Endothelial cell of umbilical vein (primary cell): ENCODE measurements around the gene HBEGF. TPM values are rescaled to one million over a fixed set of nuclear protein-coding genes. Genes with fewer than 3 reads are reported as not detected.

Source experiments
- BruUV-seq: library from RNA; stranded (reverse); fragments of 400-500 nt; replicated peaks from 2 replicates; lab custom pipeline; 2021; lab: Mats Ljungman, UMichigan
- CTCF ChIA-PET: fragments of 300-600, 350-600 bp; sonication (Branson Sonifier 250); formaldehyde crosslinking; loops from one replicate; lab custom pipeline; 2021; ENCODE audit warnings: antibody characterized with exemption, inconsistent platforms; lab: Charles Lee
- POLR2A ChIA-PET: fragments of 300-600, 350-600 bp; sonication (Branson Sonifier 250); formaldehyde crosslinking; loops from one replicate; lab custom pipeline; 2021; ENCODE audit warnings: antibody characterized with exemption, inconsistent platforms; lab: Charles Lee
- DNase-seq: peaks from one replicate; pipeline ENCODE4 v3.0.0-alpha.2; 2011; ENCODE audit warnings: low read depth, low spot score
- FAIRE-seq: peaks from 2 replicates; lab custom pipeline; 2011; peaks lifted over from hg19 to GRCh38; lab: Jason Lieb, UNC
- H2AFZ ChIP-seq: 2 replicates; pipeline ENCODE4 v1.6.0; 2012; ENCODE audit warnings: low read depth, low read length, control low read depth, inconsistent platforms
- H3K27ac ChIP-seq: 2 replicates; pipeline ENCODE4 v1.5.1; 2011; ENCODE audit warnings: low read depth, mild to moderate bottlenecking, control low read depth, low read length, moderate library complexity; ENCODE audit not compliant: insufficient read depth
- H3K27me3 ChIP-seq, 2 experiments: 2 replicates each; pipeline versions ENCODE4 v1.6.0 to v1.6.1; 2011; ENCODE audit warnings: low read length in 2 of 2, mixed read lengths in 1 of 2; ENCODE audit not compliant: control insufficient read depth in 2 of 2, insufficient read depth in 2 of 2
- H3K36me3 ChIP-seq, 2 experiments: 2 replicates in 1 of 2; 3 replicates in 1 of 2; pipeline ENCODE4 v1.5.1; 2011; ENCODE audit warnings: low read length in 2 of 2, mild to moderate bottlenecking in 1 of 2, moderate library complexity in 1 of 2; ENCODE audit not compliant: control insufficient read depth in 2 of 2, insufficient read depth in 2 of 2; ENCODE audit errors: extremely low read depth in 1 of 2
- H3K4me1 ChIP-seq: 3 replicates; pipeline ENCODE4 v1.5.1; 2011; ENCODE audit warnings: mild to moderate bottlenecking, low read length; ENCODE audit not compliant: control insufficient read depth, insufficient read depth; ENCODE audit errors: extremely low read depth
- H3K4me2 ChIP-seq: 2 replicates; pipeline ENCODE4 v1.6.1; 2011; ENCODE audit warnings: low read length, control low read depth, mixed read lengths; ENCODE audit not compliant: insufficient read depth
- H3K4me3 ChIP-seq, 3 experiments: fragments of 200-600 bp in 1 of 3; sonication (generic), shearing (Covaris generic) in 1 of 3; replicated peaks in 1 of 3; 2 replicates each; pipeline ENCODE4 v1.5.1; 2011 to 2016; ENCODE audit warnings: control low read depth in 3 of 3, low read length in 3 of 3, mild to moderate bottlenecking in 2 of 3, inconsistent platforms in 1 of 3, low read depth in 1 of 3, moderate library complexity in 1 of 3; ENCODE audit not compliant: insufficient read depth in 1 of 3
- H3K79me2 ChIP-seq: 2 replicates; pipeline ENCODE4 v1.6.0; 2012; ENCODE audit warnings: low read length, inconsistent platforms; ENCODE audit not compliant: control insufficient read depth, insufficient read depth
- H3K9ac ChIP-seq: replicated peaks from 2 replicates; pipeline ENCODE3; 2011; ENCODE audit warnings: low read length, control low read depth; ENCODE audit not compliant: insufficient read depth; ENCODE audit errors: extremely low read depth
- H3K9me1 ChIP-seq: replicated peaks from 3 replicates; pipeline ENCODE4 v1.6.0; 2011; ENCODE audit warnings: mild to moderate bottlenecking, low read length; ENCODE audit not compliant: control insufficient read depth, insufficient read depth; ENCODE audit errors: extremely low read depth
- H3K9me3 ChIP-seq: replicated peaks from 2 replicates; pipeline ENCODE4 v1.5.1; 2012; ENCODE audit warnings: low read length, inconsistent platforms; ENCODE audit not compliant: control insufficient read depth, insufficient read depth
- H4K20me1 ChIP-seq: replicated peaks from 2 replicates; pipeline ENCODE3; 2011; ENCODE audit warnings: mild to moderate bottlenecking, low read length; ENCODE audit not compliant: control insufficient read depth, insufficient read depth; ENCODE audit errors: extremely low read depth
- CTCF ChIP-seq, 2 donors: IDR thresholded peaks; 1 replicate in 1 of 2; 2 replicates in 1 of 2; pipeline ENCODE4 v1.5.1; 2011; ENCODE audit warnings: low read length in 2 of 2, mild to moderate bottlenecking in 2 of 2, moderate library complexity in 2 of 2, control low read depth in 1 of 2, inconsistent platforms in 1 of 2, low read depth in 1 of 2; ENCODE audit not compliant: insufficient read depth in 1 of 2; ENCODE audit errors: extremely low read depth in 1 of 2
- GATA2 ChIP-seq: IDR thresholded peaks from 2 replicates; pipeline ENCODE4 v1.7.0; 2011; ENCODE audit warnings: low read depth, mild to moderate bottlenecking, moderate library complexity, mixed read lengths, low read length; ENCODE audit not compliant: insufficient read length, insufficient read depth
- JUN ChIP-seq: IDR thresholded peaks from 2 replicates; pipeline ENCODE4 v1.6.1; 2011; ENCODE audit warnings: borderline replicate concordance, low read depth; ENCODE audit not compliant: insufficient read length, insufficient read depth
- POLR2A ChIP-seq: IDR thresholded peaks from 2 replicates; pipeline ENCODE4 v1.6.1; 2012; ENCODE audit warnings: low read depth, mild to moderate bottlenecking, control low read depth, low read length
- dilution Hi-C: fragments of 300-500 bp; cut with MboI; formaldehyde crosslinking; loops from one replicate; pipeline ENCODE4 v1.15.0; 2019; ENCODE audit warnings: low sequenced_read_pairs; ENCODE audit not compliant: extremely low pct_ligation_motif_present
- intact Hi-C: fragments of 100-400 bp; cut with micrococcal nuclease; formaldehyde crosslinking; loops from one replicate; pipeline ENCODE4 v1.10.0; 2022
- polyA plus RNA-seq, 4 experiments: library from polyadenylated mRNA; depleted of rRNA in 3 of 4; stranded (reverse) in 3 of 4; unstranded in 1 of 4; fragments of >200 nt; gene quantifications; 2 replicates each; pipeline versions ENCODE4 v1.2.1 to v1.2.3, GENCODE V29; 2011 to 2012; ENCODE audit warnings: missing spikeins in 1 of 4
- total RNA-seq: library from RNA; stranded (reverse); gene quantifications from 2 replicates; pipeline ENCODE4 v1.2.3, GENCODE V29; 2021

HBEGF gene
- total and polyA plus RNA-seq, 2 donors (not counting 3 experiments of a cell fraction or from before 2014, with no cell fraction given): 33.2 to 79.8 TPM

DNA sequence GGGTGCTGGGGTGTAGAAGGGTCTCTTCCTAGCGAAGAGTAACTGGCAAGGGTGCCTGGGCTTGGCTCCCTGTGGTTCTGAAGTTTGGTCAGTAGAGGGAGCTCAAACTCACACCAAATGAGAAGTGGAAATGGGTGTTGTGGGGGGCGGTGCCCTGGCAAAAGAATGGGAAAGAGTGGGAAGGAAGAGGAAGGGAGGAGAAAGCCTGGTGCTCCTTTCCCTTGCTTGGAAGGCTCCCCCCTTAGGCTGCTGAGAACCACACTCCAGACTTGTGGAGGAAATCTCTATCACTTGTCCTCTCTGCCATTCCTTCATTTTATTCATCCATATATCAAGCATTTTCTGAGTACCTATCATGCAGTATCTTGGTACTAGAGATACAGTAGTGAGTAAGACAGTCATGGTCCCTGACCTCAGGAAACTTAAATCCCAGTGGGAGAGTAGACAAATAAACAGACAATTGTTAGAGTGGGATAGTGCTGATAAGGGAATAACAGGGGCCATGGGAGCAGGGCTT, 26.6 kb upstream of the HBEGF start:
- H3K4me1 ChIP-seq: peaks cover 13% of the 10 kb centered on the region
- no peaks in the 10 kb centered on the region for H3K27me3 ChIP-seq
- ChIA-PET POLR2A (no interaction called here), CTCF (interaction anchor here (0.6 to 3.4 kb wide), 42 partner anchors 8 to 353 kb away, joined by 3 to 47 read pairs (median 5); partner anchors contain the start of genes ANKHD1, APBB3, CD14 and EIF4EBP3)
- no peak overlapping the region for H3K9ac ChIP-seq
- H3K4me2 ChIP-seq: peak overlapping the region; percentile 59
- dilution Hi-C loops: no loop called here
- intact Hi-C loops: loop anchor here (1.0 to 2.0 kb wide), 4 partner anchors 28 to 266 kb away; partner anchors contain the start of genes ANKHD1, EIF4EBP3 and TMCO6
- BruUV-seq: no TSS peak
- FAIRE-seq (peak; percentile 96), DNase-seq (peak; percentile 88)
- H4K20me1 ChIP-seq: no peaks in the 10 kb centered on the region
- peak overlapping the region; percentile 93 for H2AFZ ChIP-seq
- H3K27ac ChIP-seq: no peak overlapping the region
- peak; percentile 13 for TF ChIP-seq GATA2
- TF ChIP-seq JUN: no peak
- TF ChIP-seq POLR2A: no peak
- TF ChIP-seq CTCF (IDR thresholded peaks at IDR 0.05; ENCODE audit: extremely low read depth in 1 of 2, insufficient read depth in 1 of 2, low read depth in 1 of 2, low read length in 2 of 2): peak; percentile 80 to 88
- H3K36me3 ChIP-seq: no peaks in the 10 kb centered on the region
- H3K4me3 ChIP-seq: no peak overlapping the region
- H3K9me1 ChIP-seq: no peaks in the 10 kb centered on the region
- H3K79me2 ChIP-seq: no peaks in the 10 kb centered on the region
- no peaks in the 10 kb centered on the region for H3K9me3 ChIP-seq
